ENCODE results near the gene GAD1.

Gene GAD1

GRCh38 chr2:170778900-170779299 is 37.8 kb upstream of the GAD1 start:
- H3K4me3 ChIP-seq (ENCODE audit: low read depth, low read length) = no peak overlapping the region
- no peak for DNase-seq (ENCODE audit: low read depth)
- no peak for TF ChIP-seq CTCF (conservative IDR thresholded peaks at IDR 0.05; ENCODE audit: low read depth, low read length)

- no peak overlapping the region for H3K4me3 ChIP-seq (ENCODE audit: low read depth, low read length)
- no peak for DNase-seq (ENCODE audit: low read depth)
- no peak for TF ChIP-seq CTCF (conservative IDR thresholded peaks at IDR 0.05; ENCODE audit: low read depth, low read length)
Measured at GRCh38 chr2:170779304-170779703, 37.4 kb upstream of the GAD1 start.

GRCh38 chr2:170782673-170783072 is 34.0 kb upstream of the GAD1 start:
- TF ChIP-seq CTCF (conservative IDR thresholded peaks at IDR 0.05; ENCODE audit: low read depth, low read length) = no peak
- no peak for DNase-seq (ENCODE audit: low read depth)
- no peak overlapping the region for H3K4me3 ChIP-seq (ENCODE audit: low read depth, low read length)

GRCh38 chr2:170783549-170783948 is 33.1 kb upstream of the GAD1 start:
- no peak overlapping the region for H3K4me3 ChIP-seq (ENCODE audit: low read depth, low read length)
- no peak for TF ChIP-seq CTCF (conservative IDR thresholded peaks at IDR 0.05; ENCODE audit: low read depth, low read length)

GRCh38 chr2:170798996-170799395 is 17.7 kb upstream of the GAD1 start:
- no peak overlapping the region for H3K4me3 ChIP-seq (ENCODE audit: low read depth, low read length)
- no peak for TF ChIP-seq CTCF (conservative IDR thresholded peaks at IDR 0.05; ENCODE audit: low read depth, low read length)
- DNase-seq (ENCODE audit: low read depth) = no peak

More at GRCh38 chr2:170783549-170783948, 33.1 kb upstream of the GAD1 start:
- DNase-seq (ENCODE audit: low read depth) = no peak

GRCh38 chr2:170806548-170806947 is 10.1 kb upstream of the GAD1 start:
- TF ChIP-seq CTCF (conservative IDR thresholded peaks at IDR 0.05; ENCODE audit: low read depth, low read length) = no peak
- no peak for DNase-seq (ENCODE audit: low read depth)
- no peak overlapping the region for H3K4me3 ChIP-seq (ENCODE audit: low read depth, low read length)

- H3K4me3 ChIP-seq (ENCODE audit: low read depth, low read length) = no peak overlapping the region
- TF ChIP-seq CTCF (conservative IDR thresholded peaks at IDR 0.05; ENCODE audit: low read depth, low read length) = peak; percentile 73
- DNase-seq (ENCODE audit: low read depth) = peak; percentile 95
Measured at GRCh38 chr2:170812710-170813600, 3.7 kb upstream of the GAD1 start.
